ENCODE measurements around the gene AQP2.

The AQP2 gene

GRCh38 chr12:49967777-49968250 is 17.3 kb downstream of the AQP2 start:
- no peak for FAIRE-seq

GRCh38 chr12:49968471-49968870 is 17.9 kb downstream of the AQP2 start:
- no peak for DNase-seq (ENCODE audit: low spot score)
- no peak for FAIRE-seq

More at GRCh38 chr12:49967777-49968250, 17.3 kb downstream of the AQP2 start:
- DNase-seq (ENCODE audit: low spot score) = no peak

- FAIRE-seq (no peak), DNase-seq (ENCODE audit: low spot score) (no peak)
Observed at GRCh38 chr12:49969027-49969426, 18.5 kb downstream of the AQP2 start.

- DNase-seq (ENCODE audit: low spot score) (no peak), FAIRE-seq (peak; percentile 5)
Observed at GRCh38 chr12:49969651-49970429, 19.3 kb downstream of the AQP2 start.

GRCh38 chr12:49970658-49971057 is 20.1 kb downstream of the AQP2 start:
- DNase-seq (ENCODE audit: low spot score) (no peak), FAIRE-seq (no peak)

- FAIRE-seq (no peak), DNase-seq (ENCODE audit: low spot score) (no peak)
Observed at GRCh38 chr12:49971141-49971540, 20.6 kb downstream of the AQP2 start.

- FAIRE-seq = no peak
- DNase-seq (ENCODE audit: low spot score) = no peak
Observed at GRCh38 chr12:49972129-49972528, 21.6 kb downstream of the AQP2 start.

GRCh38 chr12:49972641-49973360 is 22.3 kb downstream of the AQP2 start, which contains the start of gene AQP6:
TSS of gene AQP6 (plus strand) at chr12:49972947. CDS start at chr12:49973174, 227 bp downstream.
- FAIRE-seq = no peak

GRCh38 chr12:49973361-49973830 is 22.9 kb downstream of the AQP2 start:
- FAIRE-seq (no peak), DNase-seq (ENCODE audit: low spot score) (no peak)

More at GRCh38 chr12:49972641-49973360, 22.3 kb downstream of the AQP2 start, which contains the start of gene AQP6:
- DNase-seq (ENCODE audit: low spot score) = no peak

- no peak for DNase-seq (ENCODE audit: low spot score)
- no peak for FAIRE-seq
Observed at GRCh38 chr12:49974231-49974675, 23.7 kb downstream of the AQP2 start.

- DNase-seq (ENCODE audit: low spot score) = no peak
Observed at GRCh38 chr12:49974677-49975317, 24.3 kb downstream of the AQP2 start.

GRCh38 chr12:49975318-49975761 is 24.8 kb downstream of the AQP2 start:
- no peak for DNase-seq (ENCODE audit: low spot score)
- FAIRE-seq = no peak

More at GRCh38 chr12:49974677-49975317, 24.3 kb downstream of the AQP2 start:
- FAIRE-seq = no peak

GRCh38 chr12:49976557-49976956 is 26.0 kb downstream of the AQP2 start:
- DNase-seq (ENCODE audit: low spot score) (no peak), FAIRE-seq (no peak)

GRCh38 chr12:49978125-49978524 is 27.6 kb downstream of the AQP2 start:
- no peak for FAIRE-seq
- DNase-seq (ENCODE audit: low spot score) = no peak

- FAIRE-seq (no peak), DNase-seq (ENCODE audit: low spot score) (no peak)
Observed at GRCh38 chr12:49979016-49979586, 28.6 kb downstream of the AQP2 start.

GRCh38 chr12:49979791-49980190 is 29.3 kb downstream of the AQP2 start:
- FAIRE-seq (no peak), DNase-seq (ENCODE audit: low spot score) (no peak)

GRCh38 chr12:49980501-49981349 is 30.2 kb downstream of the AQP2 start:
- DNase-seq (ENCODE audit: low spot score) (no peak), FAIRE-seq (no peak)

GRCh38 chr12:49982246-49983087 is 31.9 kb downstream of the AQP2 start:
- DNase-seq (ENCODE audit: low spot score) = no peak

GRCh38 chr12:49983892-49984291 is 33.4 kb downstream of the AQP2 start:
- DNase-seq (ENCODE audit: low spot score) = no peak
- FAIRE-seq = no peak

More at GRCh38 chr12:49982246-49983087, 31.9 kb downstream of the AQP2 start:
- no peak for FAIRE-seq
